CD8-positive, alpha-beta memory T cell (primary cell): ENCODE results near the gene DNAJA3. TPM values are rescaled to one million over a fixed set of nuclear protein-coding genes. Genes with fewer than 3 reads are reported as not detected.

ENCODE experiments used
- CTCF ChIA-PET: fragments of 350-600 bp; sonication (Branson Sonifier 250); formaldehyde crosslinking; loops from one replicate; lab custom pipeline; 2021; ENCODE audit warnings: antibody characterized with exemption; lab: Charles Lee
- POLR2A ChIA-PET: fragments of 350-600 bp; sonication (Branson Sonifier 250); formaldehyde crosslinking; loops from one replicate; lab custom pipeline; 2021; ENCODE audit warnings: antibody characterized with exemption; lab: Charles Lee
- DNase-seq, 5 donors: peaks; one replicate each; pipeline versions ENCODE4 v3.0.0 to v3.0.0-alpha.2; 2020 to 2022; ENCODE audit warnings: mixed read lengths in 1 of 5
- H3K27ac ChIP-seq: one replicate; pipeline ENCODE4 v1.7.0; 2013; ENCODE audit warnings: low read depth, mild to moderate bottlenecking, low read length, moderate library complexity
- H3K27me3 ChIP-seq: 2 replicates; pipeline ENCODE4 v1.7.0; 2013; ENCODE audit warnings: low read length, mild to moderate bottlenecking; ENCODE audit not compliant: insufficient read depth, poor library complexity, severe bottlenecking
- H3K36me3 ChIP-seq: 2 replicates; pipeline ENCODE4 v1.7.0; 2013; ENCODE audit warnings: mild to moderate bottlenecking, low read length, moderate library complexity; ENCODE audit not compliant: insufficient read depth
- H3K4me1 ChIP-seq: 2 replicates; pipeline ENCODE4 v1.7.0; 2013; ENCODE audit warnings: mild to moderate bottlenecking, low read length, moderate library complexity; ENCODE audit not compliant: insufficient read depth
- H3K4me3 ChIP-seq: 2 replicates; pipeline ENCODE4 v1.7.0; 2013; ENCODE audit warnings: mild to moderate bottlenecking, low read length
- H3K9me3 ChIP-seq: 2 replicates; pipeline ENCODE4 v1.7.0; 2013; ENCODE audit warnings: mild to moderate bottlenecking, low read length
- H3K27ac Mint-ChIP-seq, 8 donors: one replicate each; pipeline ENCODE4 v1.8.0; 2020 to 2021; ENCODE audit warnings: mixed read lengths in 8 of 8, mild to moderate bottlenecking in 6 of 8, inconsistent platforms in 3 of 8, moderate library complexity in 3 of 8
- H3K27me3 Mint-ChIP-seq, 2 donors: one replicate each; pipeline ENCODE4 v1.8.0; 2020 to 2021; ENCODE audit warnings: mixed read lengths in 2 of 2, mild to moderate bottlenecking in 1 of 2, moderate library complexity in 1 of 2
- H3K36me3 Mint-ChIP-seq, 3 donors: one replicate each; pipeline ENCODE4 v1.8.0; 2020 to 2021; ENCODE audit warnings: mixed read lengths in 3 of 3, inconsistent platforms in 1 of 3, mild to moderate bottlenecking in 1 of 3
- H3K4me1 Mint-ChIP-seq, 3 donors: one replicate each; pipeline ENCODE4 v1.8.0; 2020 to 2021; ENCODE audit warnings: mixed read lengths in 3 of 3, inconsistent platforms in 1 of 3, mild to moderate bottlenecking in 1 of 3
- H3K4me3 Mint-ChIP-seq, 7 donors: one replicate each; pipeline ENCODE4 v1.8.0; 2020 to 2021; ENCODE audit warnings: mixed read lengths in 7 of 7, mild to moderate bottlenecking in 6 of 7, moderate library complexity in 4 of 7, inconsistent platforms in 2 of 7
- H3K9me3 Mint-ChIP-seq, 5 donors: one replicate each; pipeline ENCODE4 v1.8.0; 2020 to 2022; ENCODE audit warnings: mixed read lengths in 5 of 5, mild to moderate bottlenecking in 3 of 5, moderate library complexity in 2 of 5, inconsistent platforms in 1 of 5
- polyA plus RNA-seq: library from polyadenylated mRNA; unstranded; fragments of 300-500 nt; fragmentation: Illumina TruSeq; gene quantifications from one replicate; pipeline ENCODE4 v1.2.3, GENCODE V29; 2021
- total RNA-seq, 2 experiments: library from RNA; stranded (reverse); gene quantifications; one replicate each; pipeline ENCODE4 v1.2.3, GENCODE V29; 2021

The DNAJA3 gene
- total and polyA plus RNA-seq, 3 experiments from 2014 or later, result 51.1 to 108 (median 104) TPM

DNA sequence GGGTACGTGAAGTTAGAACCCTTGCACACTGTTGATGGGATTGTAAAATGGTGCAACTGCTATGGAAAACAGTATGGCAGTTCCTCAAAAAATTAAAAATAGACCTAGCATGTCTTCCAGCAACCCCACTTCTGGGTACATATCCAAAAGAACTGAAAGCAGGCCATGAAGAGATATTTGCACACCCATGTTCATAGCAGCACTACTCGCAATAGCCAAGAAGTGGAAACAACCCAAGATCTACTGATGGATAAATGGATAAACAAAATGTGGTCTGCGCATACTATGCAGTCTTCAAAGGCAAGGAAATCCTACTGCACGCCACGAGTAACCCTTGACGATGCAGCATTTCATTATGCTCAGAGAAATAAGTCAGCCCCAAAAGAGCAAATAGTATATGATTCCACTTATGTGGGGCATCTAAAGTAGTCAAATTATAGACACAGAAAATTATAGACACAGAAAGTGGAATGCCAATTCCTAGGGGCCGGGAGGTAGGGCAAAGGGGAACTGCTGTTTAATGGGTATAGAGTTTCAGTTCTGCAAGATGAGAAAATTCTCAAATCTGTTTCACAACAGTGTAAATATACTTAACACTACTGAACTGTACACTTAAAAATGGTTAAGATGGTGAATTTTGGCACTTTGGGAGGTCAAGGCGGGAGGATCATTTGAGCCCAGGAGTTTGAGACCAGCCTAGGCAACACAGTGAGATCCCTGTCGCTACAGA is 26.5 kb upstream of the DNAJA3 start:
- H3K9me3 Mint-ChIP-seq, result no peaks in the 10 kb centered on the region
- no peak overlapping the region for H3K27ac ChIP-seq
- H3K4me3 Mint-ChIP-seq, result peak overlapping the region in 1 of 7 donors; percentile 61
- POLR2A ChIA-PET, result interaction anchor here (0.7 kb wide), 1 partner anchor 25 kb away, joined by 3 read pairs; no protein-coding TSS in a partner anchor
- no peaks in the 10 kb centered on the region for H3K4me1 ChIP-seq
- CTCF ChIA-PET, result interaction anchor here (0.8 to 1.3 kb wide), 3 partner anchors 11 to 149 kb away, joined by 3 to 5 read pairs (median 3); no protein-coding TSS in a partner anchor
- no peak for DNase-seq
- peaks cover 19 to 39% (median 24%) of the 10 kb centered on the region in 3 donors for H3K4me1 Mint-ChIP-seq
- peaks cover 8 to 77% (median 9%) of the 10 kb centered on the region in 3 donors for H3K36me3 Mint-ChIP-seq
- no peak overlapping the region for H3K4me3 ChIP-seq
- H3K27me3 Mint-ChIP-seq, result peaks cover 0 to 6% of the 10 kb centered on the region in 2 donors
- peaks cover 71% of the 10 kb centered on the region for H3K36me3 ChIP-seq
- no peaks in the 10 kb centered on the region for H3K27me3 ChIP-seq
- H3K27ac Mint-ChIP-seq, result peak overlapping the region in 2 of 8 donors; percentile 35 to 87
- H3K9me3 ChIP-seq, result no peaks in the 10 kb centered on the region

DNA sequence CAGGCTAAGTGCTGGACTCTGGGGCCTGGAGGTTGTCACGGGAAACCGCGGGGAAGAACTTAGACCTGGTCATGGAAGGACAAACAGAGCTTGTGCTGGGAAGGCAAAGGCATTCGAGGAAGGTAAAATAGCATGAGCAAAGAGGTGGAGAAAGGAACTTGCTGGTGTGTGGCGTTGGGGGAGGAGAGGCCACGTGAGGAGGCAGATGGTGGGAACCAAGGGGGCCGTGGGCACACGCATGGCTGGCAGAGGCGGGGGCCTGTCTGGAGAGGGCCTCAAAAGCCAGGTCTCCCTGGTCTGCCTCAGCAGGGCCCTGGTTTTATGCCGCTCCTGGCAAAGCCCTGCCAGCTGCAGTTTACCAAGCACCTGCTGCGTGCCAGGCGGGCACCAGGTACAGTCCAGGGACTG is 24.6 kb upstream of the DNAJA3 start:
- ChIA-PET POLR2A (no interaction called here), CTCF (interaction anchor here (1.8 to 2.0 kb wide), 2 partner anchors 8 to 12 kb away, joined by 7 to 10 read pairs; no protein-coding TSS in a partner anchor)
- Histone ChIP-seq H3K4me3 (no peak overlapping the region), H3K36me3 (peaks cover 74% of the 10 kb centered on the region), H3K4me1 (no peaks in the 10 kb centered on the region), H3K27me3 (no peaks in the 10 kb centered on the region), H3K9me3 (no peaks in the 10 kb centered on the region), H3K27ac (no peak overlapping the region)
- peaks cover 0 to 5% (median 0%) of the 10 kb centered on the region in 5 donors for H3K9me3 Mint-ChIP-seq
- H3K4me3 Mint-ChIP-seq, result peak overlapping the region in 2 of 7 donors; percentile 43 to 54
- peaks cover 4 to 79% (median 12%) of the 10 kb centered on the region in 3 donors for H3K36me3 Mint-ChIP-seq
- peaks cover 0 to 9% of the 10 kb centered on the region in 2 donors for H3K27me3 Mint-ChIP-seq
- DNase-seq, result no peak
- H3K27ac Mint-ChIP-seq, result peak overlapping the region in 3 of 8 donors; percentile 10 to 87 (median 74)
- peaks cover 24 to 46% (median 31%) of the 10 kb centered on the region in 3 donors for H3K4me1 Mint-ChIP-seq

DNA sequence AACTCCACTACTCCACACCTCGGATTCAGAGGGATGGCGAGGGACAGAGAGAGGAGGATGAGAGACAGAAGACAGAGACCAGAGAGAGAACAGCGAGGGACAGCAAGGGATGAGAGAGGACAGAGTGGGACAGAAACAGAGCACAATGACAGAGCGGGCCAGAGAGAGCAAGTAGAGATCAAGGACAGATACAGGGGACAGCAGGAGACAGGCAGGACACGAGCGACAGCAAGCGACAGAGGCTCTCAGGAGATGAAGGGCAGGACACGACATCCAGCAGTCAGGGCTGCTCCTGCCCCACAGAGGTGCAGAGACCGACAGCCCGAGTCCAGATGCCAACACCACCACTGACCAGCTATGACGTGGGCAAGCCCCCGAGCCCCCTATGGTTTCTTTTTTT is 24.2 kb upstream of the DNAJA3 start:
- no peak overlapping the region for H3K4me3 ChIP-seq
- ChIA-PET POLR2A (no interaction called here), CTCF (interaction anchor here (1.5 to 3.5 kb wide), 8 partner anchors 8 to 148 kb away, joined by 3 to 34 read pairs (median 8); no protein-coding TSS in a partner anchor)
- no peaks in the 10 kb centered on the region for H3K9me3 ChIP-seq
- Mint-ChIP-seq H3K27me3 (peaks cover 0 to 9% of the 10 kb centered on the region in 2 donors), H3K4me3 (peak overlapping the region in 3 of 7 donors; percentile 37 to 54 (median 43)), H3K36me3 (peaks cover 4 to 80% (median 10%) of the 10 kb centered on the region in 3 donors), H3K4me1 (peaks cover 23 to 43% (median 31%) of the 10 kb centered on the region in 3 donors), H3K9me3 (peaks cover 0 to 5% (median 0%) of the 10 kb centered on the region in 5 donors), H3K27ac (peak overlapping the region in 2 of 8 donors; percentile 74 to 87)
- no peaks in the 10 kb centered on the region for H3K4me1 ChIP-seq
- peaks cover 74% of the 10 kb centered on the region for H3K36me3 ChIP-seq
- no peak overlapping the region for H3K27ac ChIP-seq
- H3K27me3 ChIP-seq, result no peaks in the 10 kb centered on the region
- DNase-seq, result no peak

DNA sequence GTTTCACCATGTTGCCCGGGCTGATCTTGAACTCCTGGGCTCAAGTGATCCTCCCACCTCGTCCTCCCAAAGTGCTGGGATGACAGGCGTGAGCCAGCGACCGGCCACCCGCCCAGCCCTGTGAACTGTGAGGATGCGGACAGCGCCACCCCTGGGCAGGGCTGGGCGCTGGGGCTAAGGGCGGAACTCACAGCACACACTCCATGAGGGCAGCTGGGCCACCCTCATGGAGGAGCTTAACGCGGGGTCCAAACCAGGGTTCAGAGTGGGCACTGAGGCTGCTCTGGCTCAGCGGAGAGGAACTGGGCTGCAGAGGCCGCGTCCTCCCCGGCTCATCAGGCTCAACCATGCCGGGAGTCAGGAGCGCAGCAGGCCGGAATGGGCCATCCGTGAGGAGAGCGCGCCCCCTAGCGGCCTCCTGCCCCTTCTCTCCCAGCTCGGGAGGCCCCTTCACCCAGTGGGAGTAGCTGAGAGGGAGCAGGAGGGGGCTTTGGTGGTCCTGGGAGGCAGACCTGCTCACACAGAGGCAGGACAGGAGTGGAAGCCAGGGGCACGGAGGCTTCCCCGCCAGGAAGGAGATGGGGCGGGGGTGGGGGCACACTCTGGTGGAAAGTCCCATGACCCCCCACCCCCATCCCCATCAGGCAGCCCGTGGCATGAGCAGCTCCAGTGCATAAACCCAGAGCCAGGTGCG is 23.1 kb upstream of the DNAJA3 start:
- no peaks in the 10 kb centered on the region for H3K9me3 ChIP-seq
- Mint-ChIP-seq H3K9me3 (peaks cover 0 to 5% (median 0%) of the 10 kb centered on the region in 5 donors), H3K4me3 (peak overlapping the region in 1 of 7 donors; percentile 42), H3K27me3 (peaks cover 0 to 9% of the 10 kb centered on the region in 2 donors), H3K36me3 (peaks cover 4 to 86% (median 9%) of the 10 kb centered on the region in 3 donors), H3K4me1 (peaks cover 23 to 43% (median 31%) of the 10 kb centered on the region in 3 donors), H3K27ac (peak overlapping the region in 4 of 8 donors; percentile 47 to 87 (median 65))
- CTCF ChIA-PET, result interaction anchor here (1.1 to 3.5 kb wide), 23 partner anchors 9 to 463 kb away, joined by 3 to 34 read pairs (median 6); partner anchors contain the start of genes CORO7 and PAM16
- no peak overlapping the region for H3K4me3 ChIP-seq
- DNase-seq, result peak; percentile 47 to 75 (median 53)
- no peaks in the 10 kb centered on the region for H3K4me1 ChIP-seq
- no peak overlapping the region for H3K27ac ChIP-seq
- H3K27me3 ChIP-seq, result no peaks in the 10 kb centered on the region
- H3K36me3 ChIP-seq, result peaks cover 76% of the 10 kb centered on the region
- POLR2A ChIA-PET, result no interaction called here

DNA sequence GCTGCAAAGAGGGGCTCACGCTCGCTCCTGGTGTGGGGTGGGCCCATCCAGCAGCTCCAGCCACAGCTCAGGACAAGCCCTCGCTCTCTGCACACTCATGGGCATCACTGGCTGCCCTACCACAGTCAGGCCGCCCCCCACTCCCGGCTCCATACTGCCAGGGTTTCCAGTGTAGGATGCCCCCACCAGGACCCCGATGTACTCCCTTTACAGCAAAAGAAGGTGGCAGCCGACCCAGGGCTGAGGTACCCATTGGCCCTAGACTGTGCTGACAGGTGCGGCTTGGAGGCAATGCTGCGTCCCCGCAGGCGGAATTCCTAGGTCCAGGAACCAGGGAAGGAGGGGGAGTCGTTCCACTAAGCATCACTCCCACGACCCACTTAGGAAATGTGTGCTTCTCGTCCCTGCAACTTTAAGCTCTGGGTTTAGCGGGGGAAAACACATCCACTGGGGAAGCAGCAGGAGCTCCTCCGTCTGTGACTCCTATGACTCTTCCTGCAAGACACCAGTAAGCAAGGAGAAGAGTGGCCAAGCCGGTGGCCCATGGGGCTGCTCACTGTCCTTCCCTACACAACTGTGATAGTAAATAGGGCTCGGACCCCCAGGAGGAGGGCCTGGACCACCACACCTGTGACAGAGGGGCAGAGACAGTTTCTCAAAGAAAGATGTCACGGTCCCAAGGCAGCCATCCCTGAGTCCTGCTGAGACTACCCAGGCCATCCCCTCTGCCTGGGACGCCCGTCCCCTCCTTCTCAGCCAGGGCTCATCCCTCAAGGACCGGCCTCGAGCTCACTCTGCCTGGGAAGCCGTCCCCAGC is 22.3 kb upstream of the DNAJA3 start:
- peak overlapping the region in 4 of 8 donors; percentile 19 to 87 (median 70) for H3K27ac Mint-ChIP-seq
- H3K36me3 ChIP-seq, result peaks cover 83% of the 10 kb centered on the region
- H3K4me1 ChIP-seq, result no peaks in the 10 kb centered on the region
- no peak overlapping the region for H3K4me3 ChIP-seq
- H3K9me3 Mint-ChIP-seq, result peaks cover 0 to 5% (median 0%) of the 10 kb centered on the region in 5 donors
- no peaks in the 10 kb centered on the region for H3K9me3 ChIP-seq
- no peak overlapping the region for H3K27ac ChIP-seq
- peaks cover 4 to 88% (median 9%) of the 10 kb centered on the region in 3 donors for H3K36me3 Mint-ChIP-seq
- POLR2A ChIA-PET, result no interaction called here
- H3K27me3 ChIP-seq, result no peaks in the 10 kb centered on the region
- no peak for DNase-seq
- H3K4me1 Mint-ChIP-seq, result peaks cover 23 to 43% (median 31%) of the 10 kb centered on the region in 3 donors
- H3K27me3 Mint-ChIP-seq, result peaks cover 0 to 9% of the 10 kb centered on the region in 2 donors
- H3K4me3 Mint-ChIP-seq, result peak overlapping the region in 1 of 7 donors; percentile 82
- CTCF ChIA-PET, result interaction anchor here (0.6 to 3.5 kb wide), 26 partner anchors 10 to 490 kb away, joined by 3 to 34 read pairs (median 6); partner anchors contain the start of genes CORO7 and PAM16

DNA sequence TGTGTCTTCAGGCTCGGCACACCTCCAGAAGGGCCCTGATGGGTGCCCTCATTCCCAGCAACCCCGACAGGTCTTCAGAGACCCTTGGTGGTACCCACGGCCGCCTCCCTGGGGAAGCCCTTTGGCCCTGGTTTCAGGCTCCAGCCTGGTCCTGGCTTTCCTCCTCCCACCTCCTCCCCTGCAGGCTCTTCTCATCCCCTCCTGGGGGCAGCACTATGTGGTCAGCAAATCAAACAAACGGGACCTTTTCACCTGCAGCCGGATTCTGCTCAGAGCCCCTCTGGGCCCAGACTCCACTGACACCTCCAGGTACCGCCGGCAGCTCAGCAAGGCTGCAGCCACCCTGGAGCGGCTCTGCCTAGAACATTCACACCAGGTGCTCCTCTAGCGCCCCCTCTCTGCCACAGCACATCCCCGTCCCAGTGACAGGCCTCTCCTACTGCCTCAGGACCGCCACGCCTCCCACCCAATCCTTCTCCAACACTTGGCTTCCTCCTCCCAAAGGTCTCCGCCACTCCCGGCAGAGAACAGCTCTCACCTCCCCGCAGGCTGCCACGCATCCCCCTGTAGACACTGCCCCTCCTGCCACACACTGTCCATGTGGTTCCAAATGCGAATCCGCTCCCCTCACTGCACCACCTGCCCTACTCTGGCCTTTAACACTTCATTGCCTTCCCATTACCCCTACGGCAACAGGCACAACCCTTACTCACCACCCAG is 21.3 kb upstream of the DNAJA3 start:
- Histone ChIP-seq H3K4me1 (no peaks in the 10 kb centered on the region), H3K27ac (no peak overlapping the region), H3K9me3 (no peaks in the 10 kb centered on the region), H3K27me3 (no peaks in the 10 kb centered on the region), H3K36me3 (peaks cover 87% of the 10 kb centered on the region), H3K4me3 (no peak overlapping the region)
- Mint-ChIP-seq H3K36me3 (peaks cover 4 to 92% (median 9%) of the 10 kb centered on the region in 3 donors), H3K4me1 (peaks cover 20 to 45% (median 26%) of the 10 kb centered on the region in 3 donors), H3K27me3 (peaks cover 0 to 8% of the 10 kb centered on the region in 2 donors), H3K27ac (peak overlapping the region; percentile 43 to 89 (median 81)), H3K4me3 (peak overlapping the region in 5 of 7 donors; percentile 22 to 82 (median 60)), H3K9me3 (peaks cover 0 to 5% (median 0%) of the 10 kb centered on the region in 5 donors)
- CTCF ChIA-PET, result interaction anchor here (1.3 to 3.5 kb wide), 6 partner anchors 9 to 144 kb away, joined by 3 to 34 read pairs (median 8); no protein-coding TSS in a partner anchor
- POLR2A ChIA-PET, result no interaction called here
- peak in 2 of 5 donors; percentile 34 to 55 for DNase-seq
